C4-2B (cell line): Measurements from ENCODE around the gene RALGPS2.

Experiments
- H3K27ac ChIP-seq: fragments of 450-650 bp; 2 replicates; pipeline ENCODE4 v1.5.1; 2017
- CTCF ChIP-seq: fragments of 450-650 bp; conservative IDR thresholded peaks from 2 replicates; pipeline ENCODE4 v1.5.1; 2017; ENCODE audit warnings: mild to moderate bottlenecking
- ZFX ChIP-seq: fragments of 450-650 bp; IDR thresholded peaks from 2 replicates; pipeline ENCODE4 v1.6.1; 2017

RALGPS2 gene

GRCh38 chr1:178684542-178685000 lies 40.5 kb upstream of the RALGPS2 start:
- H3K27ac ChIP-seq, result no peak overlapping the region
- TF ChIP-seq CTCF, result no peak
- TF ChIP-seq ZFX, result no peak

DNA sequence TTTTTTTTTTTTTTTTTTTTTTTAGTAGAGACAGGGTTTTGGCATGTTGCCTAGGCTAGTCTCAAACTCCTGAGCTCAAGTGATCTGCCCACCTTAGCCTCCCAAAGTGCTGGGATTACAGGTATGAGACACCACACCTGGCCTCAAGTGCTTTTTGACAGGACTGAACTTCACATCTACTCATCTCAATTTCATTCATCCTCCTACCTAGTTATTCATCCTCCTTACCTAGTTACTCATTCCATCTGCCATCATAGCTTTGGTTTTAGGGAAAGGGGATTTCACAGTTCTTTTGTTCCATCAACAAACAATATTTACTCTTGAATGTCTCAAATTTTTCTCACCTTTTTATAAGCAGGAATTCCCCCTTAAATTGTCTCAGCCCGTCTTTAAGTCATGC lies 38.6 kb upstream of the RALGPS2 start:
- H3K27ac ChIP-seq, result no peak overlapping the region
- TF ChIP-seq CTCF (no peak), ZFX (no peak)

DNA sequence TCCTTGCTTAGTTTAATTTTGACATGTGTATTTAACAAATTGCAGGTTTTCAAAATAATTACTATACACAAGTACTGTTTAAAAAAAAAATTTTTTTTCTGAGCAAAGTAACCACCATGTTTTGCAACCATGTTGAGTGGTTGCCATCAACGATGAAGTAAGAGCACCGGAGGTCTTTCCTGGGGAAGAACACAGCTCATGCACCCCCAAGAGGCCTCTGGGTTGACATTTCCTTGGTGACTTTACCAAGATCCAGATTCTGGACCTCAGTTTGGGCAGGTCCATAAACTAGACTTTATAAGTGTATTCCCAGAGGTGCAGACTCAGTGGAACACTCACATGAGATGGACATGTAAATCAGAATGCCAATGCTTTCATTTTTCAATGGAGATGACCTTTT lies 36.8 kb upstream of the RALGPS2 start:
- H3K27ac ChIP-seq, result no peak overlapping the region
- TF ChIP-seq CTCF (no peak), ZFX (no peak)

GRCh38 chr1:178689769-178690168 lies 35.3 kb upstream of the RALGPS2 start:
- TF ChIP-seq ZFX (no peak), CTCF (no peak)
- no peak overlapping the region for H3K27ac ChIP-seq

GRCh38 chr1:178690496-178690895 lies 34.5 kb upstream of the RALGPS2 start:
- H3K27ac ChIP-seq, result no peak overlapping the region
- TF ChIP-seq CTCF, result no peak
- TF ChIP-seq ZFX, result no peak

DNA sequence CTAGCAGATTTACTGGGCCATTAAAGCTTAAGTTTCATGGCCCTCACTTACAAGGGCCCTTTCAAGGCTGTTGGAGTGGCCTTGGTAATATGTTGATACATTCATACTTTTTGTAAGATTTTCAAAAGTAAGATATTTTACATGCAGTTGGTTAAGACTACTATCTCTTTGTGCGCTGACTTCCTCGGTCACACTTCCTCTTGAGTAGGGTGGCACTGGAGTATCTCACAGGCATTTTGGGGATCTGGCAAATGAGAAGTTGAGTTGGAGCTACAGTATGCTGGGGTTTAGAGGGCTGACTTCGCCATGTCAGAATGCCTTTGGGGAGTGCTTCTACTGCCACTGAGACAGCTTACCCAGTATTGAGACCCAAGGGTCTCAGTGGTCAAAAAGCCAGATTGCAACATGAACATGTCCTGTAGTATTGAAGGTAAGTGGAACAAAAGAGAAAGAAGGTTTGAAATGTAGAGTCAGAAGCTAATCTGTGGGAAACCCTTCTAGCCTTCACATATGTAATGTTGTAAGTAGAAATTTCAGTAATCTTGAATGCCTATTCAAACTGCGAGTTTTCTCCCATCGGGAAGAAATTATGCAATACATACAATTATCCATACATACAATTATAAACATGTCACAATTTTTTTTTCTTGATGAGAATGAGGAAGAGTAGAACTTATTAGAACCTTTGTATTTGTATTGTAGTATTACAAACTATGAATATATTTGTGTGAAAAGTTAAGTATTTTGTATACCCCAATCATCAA lies 32.3 kb upstream of the RALGPS2 start:
- no peak for TF ChIP-seq CTCF
- no peak for TF ChIP-seq ZFX
- H3K27ac ChIP-seq, result no peak overlapping the region

GRCh38 chr1:178693366-178693765 lies 31.7 kb upstream of the RALGPS2 start:
- H3K27ac ChIP-seq, result no peak overlapping the region
- TF ChIP-seq CTCF (no peak), ZFX (no peak)
